Kidney (tissue), 11 donors: ENCODE measurements around the gene FAHD2B. TPM values are rescaled to one million over a fixed set of nuclear protein-coding genes. Genes with fewer than 3 reads are reported as not detected.
"Not testable (repeated sequence)": the region's sequence is repeated elsewhere in the genome, so short reads cannot be mapped to it uniquely, and the experiment has no call there.

Experiments used
- DNase-seq, 5 donors: peaks; one replicate each; pipeline ENCODE4 v3.0.0-alpha.2; 2013 to 2020
- FAIRE-seq: peaks from 2 replicates; lab custom pipeline; 2012; peaks lifted over from hg19 to GRCh38; lab: Jason Lieb, UNC
- H3K27ac ChIP-seq, 2 donors: one replicate each; pipeline ENCODE4 v1.7.0; 2013; ENCODE audit warnings: low read depth in 2 of 2, low read length in 2 of 2, inconsistent platforms in 1 of 2
- H3K27me3 ChIP-seq: one replicate; pipeline ENCODE4 v1.7.1; 2013; ENCODE audit warnings: low read length, inconsistent platforms; ENCODE audit not compliant: control insufficient read depth, insufficient read depth
- H3K36me3 ChIP-seq, 3 donors: one replicate each; pipeline versions ENCODE4 v1.7.0 to v1.7.1; 2013; ENCODE audit warnings: low read length in 3 of 3, control low read depth in 1 of 3, inconsistent platforms in 1 of 3; ENCODE audit not compliant: insufficient read depth in 3 of 3, control insufficient read depth in 2 of 3
- H3K4me1 ChIP-seq, 3 donors: one replicate each; pipeline versions ENCODE4 v1.7.0 to v1.7.1; 2013; ENCODE audit warnings: low read length in 3 of 3, inconsistent platforms in 1 of 3, low read depth in 1 of 3; ENCODE audit not compliant: control insufficient read depth in 2 of 3, insufficient read depth in 2 of 3
- H3K4me3 ChIP-seq, 3 donors: one replicate each; pipeline versions ENCODE4 v1.7.0 to v1.8.1; 2013; ENCODE audit warnings: low read length in 3 of 3, control low read depth in 1 of 3, inconsistent platforms in 1 of 3
- H3K9ac ChIP-seq, 3 donors: one replicate each; pipeline versions ENCODE4 v1.7.0 to v1.7.1; 2013; ENCODE audit warnings: low read length in 3 of 3, control low read depth in 1 of 3, inconsistent platforms in 1 of 3
- H3K9me3 ChIP-seq, 3 donors: one replicate each; pipeline versions ENCODE4 v1.7.0 to v1.7.1; 2013; ENCODE audit warnings: low read length in 3 of 3, control low read depth in 1 of 3, inconsistent platforms in 1 of 3; ENCODE audit not compliant: control insufficient read depth in 2 of 3, insufficient read depth in 1 of 3
- intact Hi-C: fragments of 100-400 bp; cut with DNase I; formaldehyde crosslinking; loops from one replicate; pipeline ENCODE4 v1.11.1; 2022
- polyA plus RNA-seq: library from polyadenylated mRNA; stranded (reverse); fragments of 350-450 nt; fragmentation: Illumina TruSeq; extraction: RNeasy Lipid Tissue Mini Kit (QIAGEN cat#74804); gene quantifications from one replicate; pipeline ENCODE4 v1.2.3, GENCODE V29; 2014; ENCODE audit warnings: low read depth, low replicate concordance; ENCODE audit not compliant: insufficient read depth
- total RNA-seq: library from RNA; stranded (reverse); fragmentation: NEBNext Ultra II Directional; extraction: Animal tissue kit (Norgen Biotek cat#: 25700); gene quantifications from one replicate; pipeline ENCODE4 v1.2.1, GENCODE V29; 2021
- donor health status: control.
- donor health status: control.
- donor health status: DM: yes; HTN: yes; CAD: no.
- donor health status: Normal renal cell carcinoma (clear cell type).

The FAHD2B gene
- total and polyA plus RNA-seq, 2 donors from 2014 or later = 8.8 to 34.5 TPM

GRCh38 chr2:97092946-97093345 lies 1.7 kb downstream of the FAHD2B start:
- H3K4me3 ChIP-seq, H3K36me3 ChIP-seq, H3K9me3 ChIP-seq, FAIRE-seq, H3K27ac ChIP-seq, H3K4me1 ChIP-seq, H3K27me3 ChIP-seq, intact Hi-C loops, DNase-seq, H3K9ac ChIP-seq: not testable (repeated sequence)

GRCh38 chr2:97088706-97089105 lies 6.0 kb downstream of the FAHD2B start:
- DNase-seq, H3K9ac ChIP-seq, H3K4me3 ChIP-seq, H3K27me3 ChIP-seq, H3K27ac ChIP-seq, H3K36me3 ChIP-seq, H3K4me1 ChIP-seq, intact Hi-C loops, FAIRE-seq, H3K9me3 ChIP-seq: not testable (repeated sequence)

GRCh38 chr2:97085093-97085492 lies 9.6 kb downstream of the FAHD2B start:
- H3K4me1 ChIP-seq, H3K36me3 ChIP-seq, H3K27ac ChIP-seq, H3K9me3 ChIP-seq, H3K4me3 ChIP-seq, intact Hi-C loops, FAIRE-seq, DNase-seq, H3K9ac ChIP-seq, H3K27me3 ChIP-seq: not testable (repeated sequence)

DNA sequence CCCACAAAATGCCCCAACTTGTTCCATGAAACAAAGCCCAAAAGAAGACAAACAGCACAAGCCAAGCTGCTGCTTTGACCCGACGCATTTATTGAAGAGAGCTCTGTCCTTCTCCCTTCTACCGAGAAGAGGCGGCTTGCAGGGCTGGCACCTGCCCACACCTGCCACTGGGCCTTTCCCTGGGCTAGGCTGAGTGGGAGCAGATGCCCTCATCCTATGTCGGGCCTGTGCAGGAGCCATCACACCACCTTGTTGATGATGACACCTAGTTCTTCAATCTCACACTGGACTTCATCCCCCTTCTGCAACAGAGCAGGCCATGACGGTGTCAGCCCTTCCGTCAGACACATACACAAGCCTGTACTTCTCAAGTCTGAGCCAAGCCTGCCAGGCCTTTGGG lies 11.2 kb downstream of the FAHD2B start:
- DNase-seq = peak in 1 of 5 donors; percentile 54
- intact Hi-C loops, H3K4me1 ChIP-seq, FAIRE-seq, H3K27ac ChIP-seq, H3K9ac ChIP-seq, H3K9me3 ChIP-seq, H3K4me3 ChIP-seq, H3K36me3 ChIP-seq, H3K27me3 ChIP-seq: not testable (repeated sequence)

DNA sequence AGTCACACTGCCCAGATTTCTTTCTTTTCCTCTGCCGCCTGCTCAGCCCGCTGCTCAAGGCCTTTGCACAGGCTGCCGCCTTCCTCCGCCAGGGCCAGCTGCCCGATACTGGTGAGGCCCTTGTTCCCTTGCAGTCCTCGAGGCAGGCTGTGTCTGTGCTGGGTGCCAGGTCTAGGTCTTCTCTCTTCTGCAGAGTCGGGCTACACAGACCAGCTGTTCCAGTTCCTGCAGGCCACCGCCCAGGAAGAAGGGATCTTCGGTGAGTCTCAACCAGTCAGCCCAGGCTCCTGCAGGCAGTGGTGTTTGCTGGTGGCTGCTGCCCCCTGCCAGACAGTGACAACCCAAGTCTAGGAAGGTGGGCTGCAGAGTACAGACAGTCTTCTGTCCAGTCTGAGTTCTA lies 12.5 kb downstream of the FAHD2B start:
- H3K36me3 ChIP-seq, FAIRE-seq, H3K9me3 ChIP-seq, H3K4me1 ChIP-seq, H3K4me3 ChIP-seq, H3K27me3 ChIP-seq, H3K9ac ChIP-seq, intact Hi-C loops, H3K27ac ChIP-seq: not testable (repeated sequence)
- DNase-seq = peak in 2 of 5 donors; percentile 14 to 32

- DNase-seq = peak in 1 of 5 donors; percentile 26
- FAIRE-seq = not testable (repeated sequence)
Observed at GRCh38 chr2:97080855-97081254, 13.8 kb downstream of the FAHD2B start.

GRCh38 chr2:97077213-97077612 lies 17.5 kb downstream of the FAHD2B start:
- FAIRE-seq, H3K36me3 ChIP-seq, H3K27me3 ChIP-seq, H3K9me3 ChIP-seq, DNase-seq, H3K4me3 ChIP-seq, H3K9ac ChIP-seq, intact Hi-C loops, H3K4me1 ChIP-seq, H3K27ac ChIP-seq: not testable (repeated sequence)

More at GRCh38 chr2:97080855-97081254, 13.8 kb downstream of the FAHD2B start:
- H3K4me3 ChIP-seq, H3K9ac ChIP-seq, H3K27me3 ChIP-seq, H3K4me1 ChIP-seq, H3K9me3 ChIP-seq, H3K27ac ChIP-seq, intact Hi-C loops, H3K36me3 ChIP-seq: not testable (repeated sequence)

- H3K9ac ChIP-seq, H3K4me3 ChIP-seq, H3K9me3 ChIP-seq, FAIRE-seq, H3K27ac ChIP-seq, H3K4me1 ChIP-seq, intact Hi-C loops, DNase-seq, H3K27me3 ChIP-seq, H3K36me3 ChIP-seq: not testable (repeated sequence)
Observed at GRCh38 chr2:97070915-97071314, 23.8 kb downstream of the FAHD2B start.

- H3K27me3 ChIP-seq, H3K4me1 ChIP-seq, H3K36me3 ChIP-seq, DNase-seq, H3K9ac ChIP-seq, intact Hi-C loops, H3K4me3 ChIP-seq, H3K27ac ChIP-seq, H3K9me3 ChIP-seq, FAIRE-seq: not testable (repeated sequence)
Observed at GRCh38 chr2:97068722-97069121, 26.0 kb downstream of the FAHD2B start.
